Ovary (tissue), 9 donors: Measurements from ENCODE around the gene SLC34A2. TPM values are rescaled to one million over a fixed set of nuclear protein-coding genes. Genes with fewer than 3 reads are reported as not detected.

Experiments used
- DNase-seq, 5 donors: peaks; one replicate each; pipeline ENCODE4 v3.0.0-alpha.2; 2019 to 2020
- H3K27ac ChIP-seq, 2 donors: fragments of 200-600 bp; one replicate each; pipeline versions ENCODE4 v1.5.1 to v1.8.0; 2019 to 2022
- H3K27me3 ChIP-seq: fragments of 200-600 bp; one replicate; pipeline ENCODE4 v1.8.0; 2022
- H3K36me3 ChIP-seq: fragments of 200-600 bp; sonication (generic); one replicate; pipeline ENCODE4 v1.5.1; 2019
- H3K4me1 ChIP-seq: one replicate; pipeline ENCODE4 v1.8.1; 2013; ENCODE audit warnings: mild to moderate bottlenecking, moderate library complexity; ENCODE audit not compliant: insufficient read depth
- H3K4me3 ChIP-seq: fragments of 200-600 bp; sonication (generic); one replicate; pipeline ENCODE4 v1.5.1; 2017
- H3K9me3 ChIP-seq, 2 donors: fragments of 200-600 bp in 1 of 2; sonication (generic) in 1 of 2; one replicate each; pipeline versions ENCODE4 v1.5.1 to v1.8.1; 2013 to 2019; ENCODE audit warnings: mild to moderate bottlenecking in 1 of 2, moderate library complexity in 1 of 2
- EP300 ChIP-seq: sonication (generic); formaldehyde crosslinking; IDR thresholded peaks from one replicate; pipeline ENCODE4 v1.6.1; 2017; ENCODE audit warnings: antibody characterized with exemption
- POLR2A ChIP-seq: fragments of 450-650 bp; IDR thresholded peaks from one replicate; pipeline ENCODE4 v1.6.1; 2017; ENCODE audit warnings: antibody characterized with exemption, mild to moderate bottlenecking, moderate library complexity
- WGBS, 3 donors: extraction: QIAGEN DNeasy Blood & Tissue Kit in 1 of 3; methylation state at CpG; one replicate each; pipeline versions ENCODE4 v1.1.5 to v1.1.7; 2013 to 2017; 5-methylcytosine and 5-hydroxymethylcytosine counted together
- intact Hi-C, 4 donors: fragments of 100-400 bp; cut with DNase I; formaldehyde crosslinking; loops; one replicate each; pipeline versions ENCODE4 v1.11.0 to v1.15.1; 2022 to 2023
- polyA plus RNA-seq, 2 donors: library from polyadenylated mRNA; stranded (reverse); fragments of 200-250 nt in 1 of 2; fragments of 350-450 nt in 1 of 2; fragmentation: Illumina TruSeq in 1 of 2; extraction: RNeasy Lipid Tissue Mini Kit (QIAGEN cat#74804) in 1 of 2; gene quantifications; one replicate each; pipeline ENCODE4 v1.2.3, GENCODE V29; 2013 to 2014
- small RNA-seq: library from RNA; depleted of rRNA; stranded (forward); fragments of <200 nt; gene quantifications from one replicate; pipeline ENCODE3, GENCODE V24; 2016
- total RNA-seq, 7 donors: library from RNA; depleted of rRNA in 2 of 7; stranded (reverse); fragments of >200 nt in 2 of 7; fragmentation: NEBNext Ultra II Directional in 3 of 7; extraction: Animal tissue kit (Norgen Biotek cat#: 25700) in 3 of 7; gene quantifications; one replicate each; pipeline versions ENCODE4 v1.1.0 to v1.2.4, GENCODE V29; 2016 to 2023
- TF ChIP-seq, protein P1 (sequence below), 3 donors: fragments of 450-650 bp in 2 of 3; fragments of 200-600 bp in 1 of 3; IDR thresholded peaks; one replicate each; pipeline versions ENCODE4 v1.5.1 to v1.8.0; 2016 to 2022; ENCODE audit warnings: antibody characterized with exemption in 3 of 3, mild to moderate bottlenecking in 1 of 3
- donor health status: DM: no; HTN: no; CAD: no; lungs with moderate emphysema.
- donor health status: DM: no; HTN: no; CAD: no.
- donor health status: Bipolar disorder and iron deficiency.
- donor health status: DM: yes; HTN: yes; CAD: no.
- donor health status: DM: no; HTN: no; CAD: no.
- donor health status: DM: yes; HTN: yes; CAD: no.

SLC34A2 gene
- total and polyA plus RNA-seq, 9 donors = 0.30 to 59.4 (median 3.7) TPM

DNA sequence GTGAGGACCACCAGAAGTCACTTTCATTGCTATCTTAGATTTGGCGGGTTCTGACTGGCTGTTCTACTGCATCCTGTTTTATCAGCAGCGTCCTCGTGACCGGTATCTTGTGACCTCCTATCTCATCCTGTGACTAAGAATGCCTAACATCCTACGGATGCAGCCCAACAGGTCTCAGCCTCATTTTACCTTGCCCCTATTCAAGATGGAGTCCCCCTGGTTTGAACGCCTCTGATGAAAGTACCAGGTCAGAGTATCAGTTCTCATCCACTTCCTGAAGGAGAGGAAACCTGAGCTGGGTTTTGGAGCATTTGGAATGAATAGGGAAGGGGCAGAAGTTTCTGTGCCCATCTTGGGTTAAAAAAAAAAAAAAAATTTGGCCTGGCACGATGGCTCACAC, 70.2 kb downstream of the SLC34A2 start:
- no peaks in the 10 kb centered on the region for H3K27me3 ChIP-seq
- no peaks in the 10 kb centered on the region for H3K9me3 ChIP-seq
- no peak overlapping the region for H3K27ac ChIP-seq
- 78 to 89% (median 78%) methylated on average over 7 of the region's 7 CpGs for WGBS, 3 donors
- DNase-seq = no peak
- H3K4me1 ChIP-seq = no peaks in the 10 kb centered on the region
- H3K4me3 ChIP-seq = no peak overlapping the region
- TF ChIP-seq EP300 (no peak), POLR2A (no peak)
- TF ChIP-seq, protein P1, sequence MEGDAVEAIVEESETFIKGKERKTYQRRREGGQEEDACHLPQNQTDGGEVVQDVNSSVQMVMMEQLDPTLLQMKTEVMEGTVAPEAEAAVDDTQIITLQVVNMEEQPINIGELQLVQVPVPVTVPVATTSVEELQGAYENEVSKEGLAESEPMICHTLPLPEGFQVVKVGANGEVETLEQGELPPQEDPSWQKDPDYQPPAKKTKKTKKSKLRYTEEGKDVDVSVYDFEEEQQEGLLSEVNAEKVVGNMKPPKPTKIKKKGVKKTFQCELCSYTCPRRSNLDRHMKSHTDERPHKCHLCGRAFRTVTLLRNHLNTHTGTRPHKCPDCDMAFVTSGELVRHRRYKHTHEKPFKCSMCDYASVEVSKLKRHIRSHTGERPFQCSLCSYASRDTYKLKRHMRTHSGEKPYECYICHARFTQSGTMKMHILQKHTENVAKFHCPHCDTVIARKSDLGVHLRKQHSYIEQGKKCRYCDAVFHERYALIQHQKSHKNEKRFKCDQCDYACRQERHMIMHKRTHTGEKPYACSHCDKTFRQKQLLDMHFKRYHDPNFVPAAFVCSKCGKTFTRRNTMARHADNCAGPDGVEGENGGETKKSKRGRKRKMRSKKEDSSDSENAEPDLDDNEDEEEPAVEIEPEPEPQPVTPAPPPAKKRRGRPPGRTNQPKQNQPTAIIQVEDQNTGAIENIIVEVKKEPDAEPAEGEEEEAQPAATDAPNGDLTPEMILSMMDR (IDR thresholded peaks at IDR 0.05) = no peak
- no peaks in the 10 kb centered on the region for H3K36me3 ChIP-seq
- intact Hi-C loops = no loop called here

DNA sequence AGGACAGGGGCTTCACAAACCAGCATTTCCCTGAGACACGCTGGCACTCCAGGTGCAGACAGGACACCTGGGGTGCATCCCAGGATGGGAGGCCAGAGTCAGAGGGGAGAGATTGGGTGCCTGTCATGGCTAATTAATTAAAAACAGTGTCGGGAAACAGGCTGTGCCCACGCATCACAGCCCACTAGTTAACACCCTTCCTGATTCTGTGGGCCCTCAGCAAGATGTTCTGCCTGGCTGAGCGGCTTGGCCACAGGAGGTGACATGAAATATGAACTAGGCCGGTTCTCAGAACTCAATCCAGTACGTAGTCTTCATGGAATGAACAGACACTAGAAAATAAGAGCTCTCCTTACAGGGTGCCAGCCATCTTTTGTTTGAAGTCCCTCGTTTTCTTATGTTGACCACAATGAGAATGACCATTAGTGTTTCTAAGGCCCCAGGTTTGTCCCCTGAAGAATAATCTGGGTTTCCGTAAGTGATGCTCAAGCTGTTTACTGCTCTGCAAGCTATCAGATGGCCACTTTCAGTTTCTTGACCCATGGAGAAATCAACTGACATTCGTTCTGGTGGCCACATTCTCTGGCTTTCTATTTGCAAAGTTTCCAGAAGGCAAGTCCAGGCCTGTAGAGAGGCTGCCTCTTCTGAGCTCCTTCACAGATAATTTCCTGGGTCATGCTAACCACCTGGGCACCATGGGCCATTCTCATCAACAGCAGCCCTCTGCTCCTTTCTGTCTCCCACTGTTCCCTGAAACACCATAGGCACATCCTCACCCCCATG, 72.3 kb downstream of the SLC34A2 start:
- 80 to 84% (median 82%) methylated on average over 9 of the region's 9 CpGs for WGBS, 3 donors
- no peaks in the 10 kb centered on the region for H3K36me3 ChIP-seq
- intact Hi-C loops = no loop called here
- no peaks in the 10 kb centered on the region for H3K27me3 ChIP-seq
- no peak for DNase-seq
- H3K9me3 ChIP-seq = no peaks in the 10 kb centered on the region
- no peak for TF ChIP-seq EP300
- no peaks in the 10 kb centered on the region for H3K4me1 ChIP-seq
- no peak overlapping the region for H3K4me3 ChIP-seq
- no peak overlapping the region for H3K27ac ChIP-seq

Small RNA genes within 50 kb of the gene (small RNA-seq; reads per million reads assigned to genes)
- gene AC092436.3 (not detected), gene MTND4LP22 (not detected), gene RPS29P11 (not detected)

Other genes starting within 250 kb of the SLC34A2 start
- gene SEL1L3, start 207.1 kb downstream of the SLC34A2 start, total RNA-seq = 10 to 100 TPM in 3 of 7 donors, 1 to 10 TPM in 4; 5.0 to 27.7 (median 8.3) TPM
- 10 to 100 TPM in 1 of 2 donors, 1 to 10 TPM in 1; 4.4 to 19.2 TPM for gene SEL1L3, start 207.1 kb downstream of the SLC34A2 start, polyA plus RNA-seq